ENCODE results near the gene DHX40. TPM values are rescaled to one million over a fixed set of nuclear protein-coding genes. Genes with fewer than 3 reads are reported as not detected.
"Not testable (repeated sequence)": the region's sequence is repeated elsewhere in the genome, so short reads cannot be mapped to it uniquely, and the experiment has no call there.

Gene DHX40
- total and polyA plus RNA-seq, 2 experiments from 2014 or later = 12.5 to 43.8 TPM

GRCh38 chr17:59650642-59651041 lies 85.2 kb downstream of the DHX40 start:
- TF ChIP-seq CTCF (IDR thresholded peaks at IDR 0.05; ENCODE audit: poor library complexity) = no peak
- no peak for TF ChIP-seq EZH2phosphoT487 (IDR thresholded peaks at IDR 0.05; ENCODE audit: low read depth, severe bottlenecking, unreplicated experiment)
- no peak for TF ChIP-seq EZH2 (IDR thresholded peaks at IDR 0.05; ENCODE audit: borderline replicate concordance)
- peaks cover 30% of the 10 kb centered on the region for H4K20me1 ChIP-seq (ENCODE audit: insufficient read depth, poor library complexity, severe bottlenecking)

DNA sequence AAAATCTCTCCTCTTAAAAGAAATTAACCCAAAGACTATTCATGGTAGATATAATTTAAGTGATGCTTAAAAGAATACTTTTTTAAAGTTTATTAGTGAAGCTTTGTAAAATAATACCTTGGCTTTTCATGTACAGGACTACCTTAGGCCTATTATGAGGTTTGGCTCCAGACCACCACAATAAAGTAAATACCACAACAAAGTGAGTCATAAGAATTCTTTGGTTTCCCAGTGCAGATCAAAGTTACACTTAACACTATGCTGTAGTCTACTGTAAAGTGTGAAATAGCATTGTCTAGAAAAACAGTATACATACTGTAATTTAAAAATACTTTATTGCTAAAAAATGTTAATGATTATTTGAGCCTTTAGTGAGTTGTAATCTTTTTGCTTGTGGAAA lies 85.9 kb downstream of the DHX40 start:
- no peak for DNase-seq (ENCODE audit: low spot score)
- no peak overlapping the region for H3K4me2 ChIP-seq
- H4K20me1 ChIP-seq (ENCODE audit: insufficient read depth, poor library complexity, severe bottlenecking) = peaks cover 24% of the 10 kb centered on the region
- H3K9me2 ChIP-seq (replicated peaks; ENCODE audit: insufficient read depth) = no peaks in the 10 kb centered on the region
- H3K4me3 ChIP-seq = no peak overlapping the region
- TF ChIP-seq CTCF (IDR thresholded peaks at IDR 0.05; ENCODE audit: poor library complexity) = no peak
- TF ChIP-seq EZH2 (IDR thresholded peaks at IDR 0.05; ENCODE audit: borderline replicate concordance) = no peak
- TF ChIP-seq EZH2phosphoT487 (IDR thresholded peaks at IDR 0.05; ENCODE audit: low read depth, severe bottlenecking, unreplicated experiment) = no peak
- no peaks in the 10 kb centered on the region for H3K4me1 ChIP-seq (ENCODE audit: insufficient read depth)
- no peaks in the 10 kb centered on the region for H3K27me3 ChIP-seq
- no peak overlapping the region for H3K27ac ChIP-seq
- H3K36me3 ChIP-seq (replicated peaks; ENCODE audit: insufficient read depth, low read depth) = peaks cover 13% of the 10 kb centered on the region
- peaks cover 82% of the 10 kb centered on the region for H3K79me2 ChIP-seq
- no peak overlapping the region for H2AFZ ChIP-seq
- H3K9me3 ChIP-seq (ENCODE audit: low read depth) = no peaks in the 10 kb centered on the region

More at GRCh38 chr17:59650642-59651041, 85.2 kb downstream of the DHX40 start:
- Histone ChIP-seq H3K36me3 (replicated peaks; ENCODE audit: insufficient read depth, low read depth) (peaks cover 13% of the 10 kb centered on the region), H3K9me2 (replicated peaks; ENCODE audit: insufficient read depth) (no peaks in the 10 kb centered on the region), H3K4me2 (no peak overlapping the region), H2AFZ (no peak overlapping the region), H3K79me2 (peaks cover 84% of the 10 kb centered on the region), H3K4me1 (ENCODE audit: insufficient read depth) (no peaks in the 10 kb centered on the region), H3K4me3 (no peak overlapping the region), H3K27ac (no peak overlapping the region), H3K9me3 (ENCODE audit: low read depth) (no peaks in the 10 kb centered on the region), H3K27me3 (no peaks in the 10 kb centered on the region)
- DNase-seq (ENCODE audit: low spot score) = no peak
- 100% methylated on average over 1 of the region's 1 CpG for WGBS (ENCODE audit: low lambda C conversion rate, missing lambda C conversion rate)

- Histone ChIP-seq H4K20me1 (ENCODE audit: insufficient read depth, poor library complexity, severe bottlenecking) (peaks cover 16% of the 10 kb centered on the region), H3K36me3 (replicated peaks; ENCODE audit: insufficient read depth, low read depth) (peaks cover 13% of the 10 kb centered on the region), H3K4me1 (ENCODE audit: insufficient read depth) (no peaks in the 10 kb centered on the region), H3K9me3 (ENCODE audit: low read depth) (no peaks in the 10 kb centered on the region), H3K4me3 (no peak overlapping the region), H3K27ac (no peak overlapping the region), H3K27me3 (no peaks in the 10 kb centered on the region), H3K4me2 (no peak overlapping the region), H3K79me2 (peaks cover 80% of the 10 kb centered on the region), H2AFZ (no peak overlapping the region), H3K9me2 (replicated peaks; ENCODE audit: insufficient read depth) (no peaks in the 10 kb centered on the region)
- DNase-seq (ENCODE audit: low spot score) = no peak
- no peak for TF ChIP-seq CTCF (IDR thresholded peaks at IDR 0.05; ENCODE audit: poor library complexity)
- TF ChIP-seq EZH2phosphoT487 (IDR thresholded peaks at IDR 0.05; ENCODE audit: low read depth, severe bottlenecking, unreplicated experiment) = no peak
- TF ChIP-seq EZH2 (IDR thresholded peaks at IDR 0.05; ENCODE audit: borderline replicate concordance) = no peak
- 94% methylated on average over 2 of the region's 2 CpGs for WGBS (ENCODE audit: low lambda C conversion rate, missing lambda C conversion rate)
Observed at GRCh38 chr17:59652119-59652518, 86.7 kb downstream of the DHX40 start.

GRCh38 chr17:59656624-59657023 lies 91.2 kb downstream of the DHX40 start:
- H3K79me2 ChIP-seq = peaks cover 65% of the 10 kb centered on the region
- DNase-seq (ENCODE audit: low spot score); H3K36me3 ChIP-seq (replicated peaks; ENCODE audit: insufficient read depth, low read depth); H3K27me3 ChIP-seq; H3K27ac ChIP-seq; H3K4me1 ChIP-seq (ENCODE audit: insufficient read depth); H3K9me2 ChIP-seq (replicated peaks; ENCODE audit: insufficient read depth); H3K4me2 ChIP-seq; H4K20me1 ChIP-seq (ENCODE audit: insufficient read depth, poor library complexity, severe bottlenecking); H3K4me3 ChIP-seq; H3K9me3 ChIP-seq (ENCODE audit: low read depth); H2AFZ ChIP-seq: not testable (repeated sequence)
- 94% methylated on average over 7 of the region's 7 CpGs for WGBS (ENCODE audit: low lambda C conversion rate, missing lambda C conversion rate)

Small RNA genes lying within 50 kb of the gene (small RNA-seq; reads per million reads assigned to genes)
- gene RNU4-13P = not detected

Other genes with a start within 250 kb of the DHX40 start
- 17.5 and 26.0 TPM in 2 replicates for gene YPEL2, start 234.0 kb upstream of the DHX40 start, total RNA-seq
- gene YPEL2, start 234.0 kb upstream of the DHX40 start, polyA plus RNA-seq = 20.2 and 21.0 TPM in 2 replicates
- 342 and 356 TPM in 2 replicates for gene CLTC, start 54.3 kb downstream of the DHX40 start, total RNA-seq
- gene CLTC, start 54.3 kb downstream of the DHX40 start, polyA plus RNA-seq = 90.6 and 98.5 TPM in 2 replicates
- 15.7 and 21.9 TPM in 2 replicates for gene PTRH2, start 141.8 kb downstream of the DHX40 start, total RNA-seq
- 31.7 and 38.7 TPM in 2 replicates for gene PTRH2, start 141.8 kb downstream of the DHX40 start, polyA plus RNA-seq
- 466 and 479 TPM in 2 replicates for gene VMP1, start 142.0 kb downstream of the DHX40 start, total RNA-seq
- 139 and 166 TPM in 2 replicates for gene VMP1, start 142.0 kb downstream of the DHX40 start, polyA plus RNA-seq